Fibroblast of the conjunctiva (primary cell): ENCODE results near the gene PGA4.
"Not testable (repeated sequence)": the region's sequence is repeated elsewhere in the genome, so short reads cannot be mapped to it uniquely, and the experiment has no call there.

Source experiments
- DNase-seq: peaks from one replicate; pipeline ENCODE4 v3.0.0-alpha.2; 2010; ENCODE audit warnings: low read depth

PGA4 gene

GRCh38 chr11:61250796-61251765, 28.9 kb downstream of the PGA4 start:
- DNase-seq: peak; percentile 58

GRCh38 chr11:61252332-61252731, 30.2 kb downstream of the PGA4 start:
- not testable (repeated sequence) for DNase-seq

GRCh38 chr11:61254403-61255025, 32.4 kb downstream of the PGA4 start:
- peak; percentile 37 for DNase-seq

GRCh38 chr11:61256710-61257482, 34.7 kb downstream of the PGA4 start:
- no peak for DNase-seq

GRCh38 chr11:61258546-61258945, 36.4 kb downstream of the PGA4 start:
- DNase-seq: no peak

- no peak for DNase-seq
Measured at GRCh38 chr11:61259363-61259762, 37.2 kb downstream of the PGA4 start.

GRCh38 chr11:61264371-61264770, 42.2 kb downstream of the PGA4 start:
- DNase-seq: no peak

GRCh38 chr11:61264795-61265194, 42.6 kb downstream of the PGA4 start:
- DNase-seq: no peak

- no peak for DNase-seq
Measured at GRCh38 chr11:61265357-61265756, 43.2 kb downstream of the PGA4 start.

- DNase-seq: no peak
Measured at GRCh38 chr11:61266602-61267001, 44.5 kb downstream of the PGA4 start.

GRCh38 chr11:61267437-61267841, 45.3 kb downstream of the PGA4 start:
- no peak for DNase-seq

- DNase-seq: no peak
Measured at GRCh38 chr11:61268588-61269250, 46.6 kb downstream of the PGA4 start.

GRCh38 chr11:61270354-61271076, 48.4 kb downstream of the PGA4 start:
- no peak for DNase-seq

- DNase-seq: no peak
Measured at GRCh38 chr11:61272731-61273130, 50.6 kb downstream of the PGA4 start.

- no peak for DNase-seq
Measured at GRCh38 chr11:61273178-61274078, 51.3 kb downstream of the PGA4 start.

- DNase-seq: no peak
Measured at GRCh38 chr11:61274084-61274483, 51.9 kb downstream of the PGA4 start.

- DNase-seq: no peak
Measured at GRCh38 chr11:61275191-61275590, 53.0 kb downstream of the PGA4 start.

GRCh38 chr11:61277186-61278000, 55.2 kb downstream of the PGA4 start:
- no peak for DNase-seq

- DNase-seq: no peak
Measured at GRCh38 chr11:61278001-61278470, 55.9 kb downstream of the PGA4 start.
